DMS53 (cell line): ENCODE results near the gene GPR137C.
A peak's percentile ranks its signal among the peaks of the same experiment; 100 is the strongest.

Experiments used
- DNase-seq: peaks from one replicate; lab custom pipeline; 2025; lab: John Stamatoyannopoulos, UW

GPR137C gene

GRCh38 chr14:52552063-52552988 is at the start of gene GPR137C, which contains the start of gene TXNDC16:
TSS of gene GPR137C (plus strand) at chr14:52552836. CDS start at chr14:52553148, 312 bp downstream.
TSS of gene TXNDC16 (minus strand) at chr14:52552505. CDS start at chr14:52543557, 8,948 bp downstream.
- DNase-seq, result peak; percentile 99

GRCh38 chr14:52513249-52513648 is 39.4 kb upstream of the GPR137C start:
- DNase-seq, result no peak

- DNase-seq, result no peak
These were observed 38.4 kb upstream of the GPR137C start for GRCh38 chr14:52514046-52514811.

- no peak for DNase-seq
These were observed 30.6 kb upstream of the GPR137C start for GRCh38 chr14:52522033-52522432.

GRCh38 chr14:52522581-52523345 is 29.9 kb upstream of the GPR137C start:
- DNase-seq, result no peak

- DNase-seq, result no peak
These were observed 25.6 kb upstream of the GPR137C start for GRCh38 chr14:52527052-52527451.

- DNase-seq, result no peak
These were observed 21.2 kb upstream of the GPR137C start for GRCh38 chr14:52531481-52531880.

- no peak for DNase-seq
These were observed 16.4 kb upstream of the GPR137C start for GRCh38 chr14:52536269-52536668.

GRCh38 chr14:52538623-52539022 is 14.0 kb upstream of the GPR137C start:
- no peak for DNase-seq

- DNase-seq, result no peak
These were observed 6.9 kb upstream of the GPR137C start for GRCh38 chr14:52545584-52546317.

GRCh38 chr14:52546318-52546670 is 6.3 kb upstream of the GPR137C start:
- no peak for DNase-seq

- DNase-seq, result no peak
These were observed 5.6 kb upstream of the GPR137C start for GRCh38 chr14:52547027-52547426.

- no peak for DNase-seq
These were observed 5.1 kb upstream of the GPR137C start for GRCh38 chr14:52547526-52547925.

- no peak for DNase-seq
These were observed 2.0 kb upstream of the GPR137C start for GRCh38 chr14:52550661-52551060.

- DNase-seq, result no peak
These were observed 1.4 kb upstream of the GPR137C start for GRCh38 chr14:52551205-52551604.

GRCh38 chr14:52551696-52552062 is 957 bp upstream of the GPR137C start:
- peak; percentile 50 for DNase-seq

GRCh38 chr14:52553002-52553670 is 500 bp downstream of the GPR137C start:
- peak; percentile 77 for DNase-seq

- DNase-seq, result peak; percentile 90
These were observed 1.3 kb downstream of the GPR137C start for GRCh38 chr14:52553671-52554575.

GRCh38 chr14:52558688-52559087 is 6.1 kb downstream of the GPR137C start:
- DNase-seq, result no peak

- peak; percentile 66 for DNase-seq
These were observed 10.5 kb downstream of the GPR137C start for GRCh38 chr14:52563120-52563519.
